Central memory CD8-positive, alpha-beta T cell (primary cell): ENCODE data around the gene USH2A.

Experiments used
- ATAC-seq: fragments of 150-1000 bp; cut with Tn5 transposase; replicated peaks from 2 replicates; pipeline ENCODE4 v1.10.0; 2022; ENCODE audit warnings: mild to moderate bottlenecking, moderate FRiP score, moderate number of reproducible peaks; ENCODE audit not compliant: poor library complexity, severe bottlenecking; ENCODE audit errors: extremely low read depth
- DNase-seq, 2 donors: peaks; one replicate each; pipeline ENCODE4 v3.0.0; 2021; ENCODE audit warnings: low spot score in 2 of 2
- H3K27ac Mint-ChIP-seq: one replicate; pipeline ENCODE4 v1.8.0; 2022; ENCODE audit warnings: low read depth, mild to moderate bottlenecking, moderate library complexity, mixed read lengths
- H3K27me3 Mint-ChIP-seq: one replicate; pipeline ENCODE4 v1.8.0; 2022; ENCODE audit warnings: mixed read lengths
- H3K36me3 Mint-ChIP-seq: one replicate; pipeline ENCODE4 v1.8.0; 2022; ENCODE audit warnings: mild to moderate bottlenecking, moderate library complexity, mixed read lengths; ENCODE audit not compliant: insufficient read depth
- H3K4me1 Mint-ChIP-seq: one replicate; pipeline ENCODE4 v1.8.0; 2022; ENCODE audit warnings: mixed read lengths
- H3K4me3 Mint-ChIP-seq: one replicate; pipeline ENCODE4 v1.8.0; 2022; ENCODE audit warnings: mild to moderate bottlenecking, moderate library complexity, mixed read lengths
- H3K9me3 Mint-ChIP-seq: one replicate; pipeline ENCODE4 v1.8.0; 2022; ENCODE audit warnings: mixed read lengths

The USH2A gene

GRCh38 chr1:215830226-215830810 is 592.9 kb downstream of the USH2A start:
- ATAC-seq = no peak
- no peaks in the 10 kb centered on the region for H3K36me3 Mint-ChIP-seq
- no peaks in the 10 kb centered on the region for H3K27me3 Mint-ChIP-seq
- no peak for DNase-seq
- peaks cover 21% of the 10 kb centered on the region for H3K9me3 Mint-ChIP-seq
- H3K4me3 Mint-ChIP-seq = no peak overlapping the region
- no peaks in the 10 kb centered on the region for H3K4me1 Mint-ChIP-seq
- no peak overlapping the region for H3K27ac Mint-ChIP-seq

DNA sequence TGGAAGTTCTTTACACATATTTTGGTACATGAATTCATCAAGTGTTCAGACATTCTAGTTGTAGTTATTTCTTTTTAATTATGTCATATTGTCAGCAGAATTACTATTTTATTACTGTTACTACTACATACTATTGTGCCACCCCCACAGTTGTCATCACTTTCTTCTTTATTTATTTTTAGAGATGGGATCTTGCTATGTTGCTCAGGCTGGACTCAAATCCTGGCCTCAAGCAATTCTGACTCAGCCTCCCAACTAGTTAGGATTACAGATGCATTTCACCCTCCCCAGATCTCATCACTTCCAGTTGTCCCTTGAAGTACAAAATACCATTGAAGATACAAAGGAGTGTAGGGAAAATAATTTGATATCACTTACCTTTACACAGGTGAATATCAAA is 598.2 kb downstream of the USH2A start:
- no peaks in the 10 kb centered on the region for H3K36me3 Mint-ChIP-seq
- no peak overlapping the region for H3K27ac Mint-ChIP-seq
- H3K27me3 Mint-ChIP-seq = no peaks in the 10 kb centered on the region
- H3K4me1 Mint-ChIP-seq = no peaks in the 10 kb centered on the region
- peaks cover 38% of the 10 kb centered on the region for H3K9me3 Mint-ChIP-seq
- DNase-seq (no peak), ATAC-seq (no peak)
- H3K4me3 Mint-ChIP-seq = no peak overlapping the region

DNA sequence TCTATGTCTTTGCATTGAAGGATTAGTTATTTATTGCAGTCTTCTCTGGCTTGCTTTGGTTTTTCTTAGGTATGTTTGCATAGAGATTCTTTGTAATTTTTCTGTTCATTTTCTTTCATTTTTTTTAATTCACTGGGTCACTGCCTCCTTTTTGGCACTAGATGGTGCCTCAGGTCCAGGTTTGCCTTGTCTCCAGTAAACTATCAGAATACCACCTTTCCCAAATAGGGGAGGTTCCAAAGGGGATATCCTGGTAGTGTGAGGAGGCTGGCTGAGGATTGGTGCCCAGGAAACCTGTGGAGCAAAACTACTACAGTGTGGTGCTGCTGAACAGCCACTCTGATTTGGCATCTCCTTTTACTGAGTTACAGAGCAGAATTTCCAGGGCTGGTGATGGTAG is 599.0 kb downstream of the USH2A start:
- no peaks in the 10 kb centered on the region for H3K4me1 Mint-ChIP-seq
- DNase-seq = no peak
- no peak overlapping the region for H3K4me3 Mint-ChIP-seq
- peaks cover 32% of the 10 kb centered on the region for H3K9me3 Mint-ChIP-seq
- ATAC-seq = no peak
- H3K27me3 Mint-ChIP-seq = no peaks in the 10 kb centered on the region
- no peak overlapping the region for H3K27ac Mint-ChIP-seq
- no peaks in the 10 kb centered on the region for H3K36me3 Mint-ChIP-seq

DNA sequence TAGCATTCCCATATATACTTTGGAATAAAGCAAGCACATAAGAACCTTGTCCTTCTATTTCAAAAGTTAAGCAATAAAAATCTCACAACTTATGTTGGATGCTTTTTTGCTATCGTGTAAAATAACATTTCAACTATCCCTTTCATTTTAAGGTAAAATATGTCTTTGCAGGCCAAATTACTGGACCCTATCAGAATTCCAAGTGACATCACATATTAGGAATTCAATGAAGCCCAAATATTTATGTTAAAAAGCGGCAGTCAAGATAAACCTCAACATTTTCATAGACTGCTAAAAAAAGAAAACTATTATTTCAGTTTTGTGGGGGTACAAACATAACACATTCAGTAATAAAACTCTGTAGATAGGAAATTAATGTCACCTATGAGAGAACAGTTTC is 604.1 kb downstream of the USH2A start:
- H3K36me3 Mint-ChIP-seq = no peaks in the 10 kb centered on the region
- peaks cover 13% of the 10 kb centered on the region for H3K9me3 Mint-ChIP-seq
- no peak overlapping the region for H3K4me3 Mint-ChIP-seq
- no peak for DNase-seq
- no peak overlapping the region for H3K27ac Mint-ChIP-seq
- no peaks in the 10 kb centered on the region for H3K27me3 Mint-ChIP-seq
- no peaks in the 10 kb centered on the region for H3K4me1 Mint-ChIP-seq
- ATAC-seq = no peak

DNA sequence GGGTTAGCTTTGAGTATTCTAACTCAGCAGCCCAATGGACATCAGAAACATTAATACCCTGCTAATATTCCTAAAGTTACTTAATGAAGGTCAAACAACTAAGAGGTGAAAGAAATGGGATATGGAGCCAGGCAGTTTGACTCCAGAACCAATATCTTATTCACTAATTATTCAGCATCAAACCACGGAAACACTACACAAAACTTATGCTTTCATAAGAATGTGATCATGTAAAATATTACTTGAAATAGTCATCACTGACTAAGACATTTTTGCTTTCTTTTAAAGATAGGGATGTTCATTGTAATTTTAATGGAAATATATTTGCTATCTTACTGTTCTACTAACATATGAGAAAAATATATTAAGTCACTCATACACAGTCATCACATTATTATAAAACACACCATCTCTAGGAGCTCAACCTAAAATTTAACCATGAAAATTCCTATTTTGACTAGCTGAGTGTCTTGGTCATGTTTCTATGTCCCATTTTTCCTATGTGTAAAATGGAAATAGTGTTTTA is 615.3 kb downstream of the USH2A start:
- ATAC-seq (no peak), DNase-seq (no peak)
- H3K27ac Mint-ChIP-seq = no peak overlapping the region

DNA sequence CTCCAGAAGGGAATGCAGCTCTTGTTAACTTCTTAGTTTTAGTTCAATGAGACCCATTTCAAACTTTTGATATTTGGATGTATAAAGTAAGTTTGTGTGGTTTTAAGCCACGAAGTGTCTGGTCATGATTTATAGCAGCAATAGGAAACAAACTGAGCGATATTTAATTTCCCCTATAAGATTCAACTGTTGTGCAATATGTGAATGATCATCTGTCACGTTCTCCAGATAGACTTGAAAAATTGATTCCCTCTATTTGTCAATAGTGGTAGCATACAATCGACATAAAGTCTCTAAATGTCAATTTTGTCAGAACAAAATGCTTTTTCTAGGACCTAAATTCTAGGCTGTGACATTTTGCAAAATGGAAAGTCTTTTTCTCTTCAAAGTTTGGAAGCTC is 616.0 kb downstream of the USH2A start:
- ATAC-seq = no peak
- DNase-seq = no peak
- no peak overlapping the region for H3K4me3 Mint-ChIP-seq
- H3K9me3 Mint-ChIP-seq = peaks cover 15% of the 10 kb centered on the region
- H3K4me1 Mint-ChIP-seq = no peaks in the 10 kb centered on the region
- no peaks in the 10 kb centered on the region for H3K27me3 Mint-ChIP-seq
- peaks cover 2% of the 10 kb centered on the region for H3K36me3 Mint-ChIP-seq
- H3K27ac Mint-ChIP-seq = no peak overlapping the region

More for the DNA sequence above, 615.3 kb downstream of the USH2A start:
- no peaks in the 10 kb centered on the region for H3K36me3 Mint-ChIP-seq
- H3K27me3 Mint-ChIP-seq = no peaks in the 10 kb centered on the region
- no peaks in the 10 kb centered on the region for H3K4me1 Mint-ChIP-seq
- H3K4me3 Mint-ChIP-seq = no peak overlapping the region
- peaks cover 19% of the 10 kb centered on the region for H3K9me3 Mint-ChIP-seq

DNA sequence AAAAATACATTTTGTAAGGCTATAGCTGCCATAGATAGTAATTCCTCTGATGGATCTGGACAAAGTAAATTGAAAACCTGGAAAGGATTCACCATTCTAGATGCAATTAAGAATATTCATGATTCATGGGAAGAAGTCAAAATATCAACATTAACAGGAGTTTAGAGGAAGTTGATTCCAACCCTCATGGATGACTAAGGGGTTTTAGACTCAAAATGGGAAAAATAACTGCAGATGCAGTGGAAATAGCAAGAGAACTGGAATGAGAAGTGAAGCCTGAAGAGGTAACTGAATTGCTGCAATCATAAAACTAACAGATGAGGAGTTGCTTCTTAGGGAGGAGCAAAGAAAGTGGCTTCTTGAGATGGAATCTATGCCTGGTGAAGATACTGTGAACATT is 625.4 kb downstream of the USH2A start:
- Mint-ChIP-seq H3K4me3 (no peak overlapping the region), H3K27ac (no peak overlapping the region), H3K36me3 (peaks cover 2% of the 10 kb centered on the region), H3K27me3 (no peaks in the 10 kb centered on the region), H3K9me3 (peaks cover 11% of the 10 kb centered on the region), H3K4me1 (no peaks in the 10 kb centered on the region)
- ATAC-seq (no peak), DNase-seq (no peak)

DNA sequence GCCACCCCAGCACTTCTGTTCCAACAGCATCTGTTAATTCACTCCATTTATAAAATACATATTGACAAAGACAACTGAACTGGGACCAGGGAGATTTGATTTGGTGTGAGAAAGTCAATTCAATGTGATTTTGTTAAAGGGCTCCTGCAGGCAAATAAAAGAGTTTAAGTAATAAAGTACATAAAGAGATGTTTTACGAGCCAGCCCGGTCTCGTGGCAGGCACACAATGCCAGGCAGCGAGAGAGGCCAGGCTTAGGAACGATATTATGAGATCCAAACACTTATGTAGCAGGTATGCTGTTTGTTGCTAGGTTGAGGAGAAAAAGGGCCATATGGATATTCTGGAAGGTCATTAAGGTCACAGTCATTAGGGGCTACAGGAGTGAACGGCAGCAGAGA is 629.1 kb downstream of the USH2A start:
- Mint-ChIP-seq H3K9me3 (peaks cover 5% of the 10 kb centered on the region), H3K4me1 (no peaks in the 10 kb centered on the region), H3K4me3 (no peak overlapping the region), H3K36me3 (no peaks in the 10 kb centered on the region), H3K27me3 (no peaks in the 10 kb centered on the region), H3K27ac (no peak overlapping the region)
- ATAC-seq = no peak
- DNase-seq = no peak

- H3K27ac Mint-ChIP-seq = no peak overlapping the region
- no peak for ATAC-seq
- H3K4me1 Mint-ChIP-seq = no peaks in the 10 kb centered on the region
- no peak for DNase-seq
- H3K4me3 Mint-ChIP-seq = no peak overlapping the region
- no peaks in the 10 kb centered on the region for H3K36me3 Mint-ChIP-seq
- H3K27me3 Mint-ChIP-seq = no peaks in the 10 kb centered on the region
- H3K9me3 Mint-ChIP-seq = no peaks in the 10 kb centered on the region
Measured at GRCh38 chr1:215793180-215793579, 630.1 kb downstream of the USH2A start.

DNA sequence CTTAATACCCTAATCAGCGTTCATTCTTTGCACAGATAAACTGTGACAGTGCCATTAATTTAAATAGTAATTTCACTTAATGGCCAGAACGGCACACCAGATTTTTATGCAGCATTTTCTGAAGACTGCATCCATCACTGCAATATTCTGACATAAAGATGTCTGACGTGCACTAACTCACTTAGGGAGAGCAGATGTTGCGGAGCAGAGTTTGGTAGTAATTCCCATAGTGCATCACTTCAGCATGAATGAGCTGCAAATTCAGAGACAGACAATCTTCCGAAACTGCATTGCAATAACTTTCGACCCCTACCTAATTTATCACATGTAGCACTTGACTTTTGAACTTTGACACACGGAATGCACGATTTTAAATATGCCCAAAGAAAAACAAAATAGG is 630.8 kb downstream of the USH2A start:
- DNase-seq (no peak), ATAC-seq (no peak)
- no peak overlapping the region for H3K27ac Mint-ChIP-seq
- no peaks in the 10 kb centered on the region for H3K27me3 Mint-ChIP-seq
- H3K4me3 Mint-ChIP-seq = no peak overlapping the region
- no peaks in the 10 kb centered on the region for H3K36me3 Mint-ChIP-seq
- H3K9me3 Mint-ChIP-seq = no peaks in the 10 kb centered on the region
- H3K4me1 Mint-ChIP-seq = no peaks in the 10 kb centered on the region

DNA sequence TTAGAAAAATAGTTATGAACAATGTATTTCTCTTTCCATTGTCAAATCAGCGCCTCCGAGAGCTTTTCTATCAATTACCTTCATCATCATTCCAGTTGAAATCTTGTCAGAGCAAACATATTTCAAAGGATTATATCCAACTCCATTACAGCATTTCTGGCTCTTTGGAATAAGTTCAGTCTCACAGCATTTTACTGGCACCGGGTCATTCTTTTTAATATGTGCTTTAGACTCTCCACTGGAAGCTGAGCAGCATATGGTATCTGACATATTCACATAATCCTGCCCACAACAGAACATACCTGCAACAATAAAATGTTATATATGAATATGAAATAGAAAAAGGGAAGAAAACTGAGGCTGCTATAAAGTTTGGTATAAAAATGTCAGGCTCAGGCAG is 633.3 kb downstream of the USH2A start:
- DNase-seq (no peak), ATAC-seq (no peak)
- H3K4me3 Mint-ChIP-seq = no peak overlapping the region
- no peaks in the 10 kb centered on the region for H3K4me1 Mint-ChIP-seq
- H3K27me3 Mint-ChIP-seq = no peaks in the 10 kb centered on the region
- no peaks in the 10 kb centered on the region for H3K9me3 Mint-ChIP-seq
- no peak overlapping the region for H3K27ac Mint-ChIP-seq
- no peaks in the 10 kb centered on the region for H3K36me3 Mint-ChIP-seq

DNA sequence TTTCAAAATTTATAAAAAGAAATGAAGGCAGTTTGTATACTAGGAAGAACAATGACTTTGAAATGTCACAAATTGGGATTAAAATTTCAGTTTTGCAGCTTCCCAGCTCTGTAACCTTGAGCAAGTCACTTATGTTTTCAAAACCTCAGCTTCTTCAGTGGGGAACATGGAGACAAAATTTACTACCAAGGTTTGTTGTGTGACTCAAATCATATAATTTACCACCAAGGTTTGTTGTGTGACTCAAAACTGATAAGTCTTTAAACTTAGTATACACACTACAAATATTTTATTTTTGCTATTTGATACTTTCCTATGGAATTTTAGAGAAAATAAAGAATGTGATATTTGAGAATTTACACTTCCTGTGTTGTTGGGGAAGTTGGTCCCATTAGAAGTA is 636.3 kb downstream of the USH2A start:
- H3K9me3 Mint-ChIP-seq = peaks cover 6% of the 10 kb centered on the region
- DNase-seq (no peak), ATAC-seq (no peak)
- no peak overlapping the region for H3K27ac Mint-ChIP-seq
- H3K4me3 Mint-ChIP-seq = no peak overlapping the region
- H3K4me1 Mint-ChIP-seq = no peaks in the 10 kb centered on the region
- peaks cover under 1% of the 10 kb centered on the region for H3K36me3 Mint-ChIP-seq
- H3K27me3 Mint-ChIP-seq = no peaks in the 10 kb centered on the region

DNA sequence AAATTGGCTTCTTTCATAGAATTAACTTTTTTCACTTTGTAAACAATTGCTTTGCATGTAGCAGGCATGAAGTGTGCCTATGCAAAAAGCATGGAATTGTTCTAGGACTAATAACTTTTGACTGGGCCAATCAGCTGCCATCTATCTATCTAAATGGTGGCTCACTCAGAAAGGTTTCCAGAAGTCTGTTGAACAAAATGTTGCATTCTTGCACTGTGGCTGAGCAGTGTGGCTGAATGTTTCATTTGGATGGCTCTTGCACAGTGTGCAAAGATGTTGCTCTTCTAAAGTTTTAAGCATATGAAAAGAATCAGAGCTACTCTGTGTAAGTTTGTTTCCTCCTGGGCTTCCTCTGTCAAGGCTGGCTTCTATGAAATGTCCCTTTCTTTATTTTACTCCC is 642.6 kb downstream of the USH2A start:
- no peak overlapping the region for H3K4me3 Mint-ChIP-seq
- no peaks in the 10 kb centered on the region for H3K27me3 Mint-ChIP-seq
- H3K9me3 Mint-ChIP-seq = peaks cover 14% of the 10 kb centered on the region
- H3K27ac Mint-ChIP-seq = no peak overlapping the region
- DNase-seq = no peak
- H3K4me1 Mint-ChIP-seq = no peaks in the 10 kb centered on the region
- ATAC-seq = no peak
- peaks cover 1% of the 10 kb centered on the region for H3K36me3 Mint-ChIP-seq
